Measurements from ENCODE around the gene C19orf18.
A peak's percentile ranks its signal among the peaks of the same experiment; 100 is the strongest.
"Not testable (repeated sequence)": the region's sequence is repeated elsewhere in the genome, so short reads cannot be mapped to it uniquely, and the experiment has no call there.

Gene C19orf18

GRCh38 chr19:58009666-58010301 is 35.5 kb upstream of the C19orf18 start:
- DNase-seq = peak; percentile 96
- 0 out of 2 replicates have a peak, but pooled peaks cover 3% of the 10 kb centered on the region for H3K9me3 ChIP-seq

GRCh38 chr19:58009301-58009665 is 34.9 kb upstream of the C19orf18 start:
- peak overlapping the region; percentile 76 for H3K4me3 ChIP-seq (ENCODE audit: low read depth, low read length)
- H3K4me1 ChIP-seq = no peaks in the 10 kb centered on the region
- 0 out of 2 replicates have a peak, but pooled peaks cover 3% of the 10 kb centered on the region for H3K9me3 ChIP-seq
- H3K27me3 ChIP-seq = no peaks in the 10 kb centered on the region
- DNase-seq = no peak
- H3K36me3 ChIP-seq = peaks cover 10% of the 10 kb centered on the region
- no peak for TF ChIP-seq CTCF (IDR thresholded peaks at IDR 0.05; ENCODE audit: low read depth, low read length)

More at GRCh38 chr19:58009666-58010301, 35.5 kb upstream of the C19orf18 start:
- Histone ChIP-seq H3K36me3 (peaks cover 5% of the 10 kb centered on the region), H3K27me3 (no peaks in the 10 kb centered on the region), H3K4me3 (ENCODE audit: low read depth, low read length) (peak overlapping the region; percentile 76), H3K4me1 (no peaks in the 10 kb centered on the region)
- TF ChIP-seq CTCF (IDR thresholded peaks at IDR 0.05; ENCODE audit: low read depth, low read length) = no peak

GRCh38 chr19:58008877-58009276 is 34.5 kb upstream of the C19orf18 start:
- Histone ChIP-seq H3K4me3 (ENCODE audit: low read depth, low read length) (peak overlapping the region; percentile 76), H3K36me3 (peaks cover 13% of the 10 kb centered on the region)
- H3K4me1 ChIP-seq, H3K9me3 ChIP-seq, H3K27me3 ChIP-seq, DNase-seq: not testable (repeated sequence)

GRCh38 chr19:58007285-58007684 is 33.0 kb upstream of the C19orf18 start:
- Histone ChIP-seq H3K4me3 (ENCODE audit: low read depth, low read length) (no peak overlapping the region), H3K36me3 (peaks cover 13% of the 10 kb centered on the region), H3K4me1 (no peaks in the 10 kb centered on the region), H3K9me3 (no peaks in the 10 kb centered on the region), H3K27me3 (no peaks in the 10 kb centered on the region)
- TF ChIP-seq CTCF (IDR thresholded peaks at IDR 0.05; ENCODE audit: low read depth, low read length) = peak; percentile 46
- peak; percentile 20 for DNase-seq

- H3K4me1 ChIP-seq = no peaks in the 10 kb centered on the region
- no peak for TF ChIP-seq CTCF (IDR thresholded peaks at IDR 0.05; ENCODE audit: low read depth, low read length)
- peaks cover 4% of the 10 kb centered on the region; the same call in 1 of the 2 replicates for H3K9me3 ChIP-seq
- no peaks in the 10 kb centered on the region for H3K27me3 ChIP-seq
- peaks cover 39% of the 10 kb centered on the region for H3K36me3 ChIP-seq
- DNase-seq = no peak
- peak overlapping the region; percentile 84 for H3K4me3 ChIP-seq (ENCODE audit: low read depth, low read length)
Measured at GRCh38 chr19:58003174-58003828, 29.0 kb upstream of the C19orf18 start.

- H3K36me3 ChIP-seq = peaks cover 41% of the 10 kb centered on the region
- TF ChIP-seq CTCF (IDR thresholded peaks at IDR 0.05; ENCODE audit: low read depth, low read length) = no peak
Measured at GRCh38 chr19:58002384-58003173, 28.2 kb upstream of the C19orf18 start, which contains the start of gene ZNF606. ZNF606 (minus strand) TSS chr19:58002820; CDS start chr19:58001319, 1,501 bp downstream.

More at GRCh38 chr19:58002384-58003173, 28.2 kb upstream of the C19orf18 start, which contains the start of gene ZNF606:
- Histone ChIP-seq H3K27me3 (no peaks in the 10 kb centered on the region), H3K9me3 (peaks cover 4% of the 10 kb centered on the region; the same call in 1 of the 2 replicates), H3K4me3 (ENCODE audit: low read depth, low read length) (peak within 1 kb of the TSS; percentile 84), H3K4me1 (no peaks in the 10 kb centered on the region)
- peak; percentile 89 for DNase-seq

All from BE2C (cell line).